Right lobe of liver (tissue), 4 donors: ENCODE results near the gene NIPSNAP2.

Experiments used
- POLR2A ChIP-seq: fragments of 450-650 bp; IDR thresholded peaks from one replicate; pipeline ENCODE4 v1.6.1; 2017; ENCODE audit warnings: antibody characterized with exemption, mild to moderate bottlenecking
- TF ChIP-seq, protein P1 (sequence below), 4 donors: fragments of 200-600 bp in 3 of 4; fragments of 450-650 bp in 1 of 4; IDR thresholded peaks; one replicate each; pipeline versions ENCODE4 v1.5.1 to v1.8.0; 2016 to 2022; ENCODE audit warnings: antibody characterized with exemption in 4 of 4, mild to moderate bottlenecking in 2 of 4
- donor health status: DM: no; HTN: no; CAD: no.
- donor health status: DM: no; HTN: no; CAD: no.
- donor health status: DM: no; HTN: yes; CAD: no.

GRCh38 chr7:56030340-56030739 lies 66.0 kb downstream of the NIPSNAP2 start:
- TF ChIP-seq, protein P1, sequence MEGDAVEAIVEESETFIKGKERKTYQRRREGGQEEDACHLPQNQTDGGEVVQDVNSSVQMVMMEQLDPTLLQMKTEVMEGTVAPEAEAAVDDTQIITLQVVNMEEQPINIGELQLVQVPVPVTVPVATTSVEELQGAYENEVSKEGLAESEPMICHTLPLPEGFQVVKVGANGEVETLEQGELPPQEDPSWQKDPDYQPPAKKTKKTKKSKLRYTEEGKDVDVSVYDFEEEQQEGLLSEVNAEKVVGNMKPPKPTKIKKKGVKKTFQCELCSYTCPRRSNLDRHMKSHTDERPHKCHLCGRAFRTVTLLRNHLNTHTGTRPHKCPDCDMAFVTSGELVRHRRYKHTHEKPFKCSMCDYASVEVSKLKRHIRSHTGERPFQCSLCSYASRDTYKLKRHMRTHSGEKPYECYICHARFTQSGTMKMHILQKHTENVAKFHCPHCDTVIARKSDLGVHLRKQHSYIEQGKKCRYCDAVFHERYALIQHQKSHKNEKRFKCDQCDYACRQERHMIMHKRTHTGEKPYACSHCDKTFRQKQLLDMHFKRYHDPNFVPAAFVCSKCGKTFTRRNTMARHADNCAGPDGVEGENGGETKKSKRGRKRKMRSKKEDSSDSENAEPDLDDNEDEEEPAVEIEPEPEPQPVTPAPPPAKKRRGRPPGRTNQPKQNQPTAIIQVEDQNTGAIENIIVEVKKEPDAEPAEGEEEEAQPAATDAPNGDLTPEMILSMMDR (IDR thresholded peaks at IDR 0.05): no peak
- no peak for TF ChIP-seq POLR2A
